IPS-11a (cell line): ENCODE results near the gene SLC10A6.

ENCODE experiments used
- H3K4me3 ChIP-seq: one replicate; pipeline ENCODE4 v1.5.1; 2013; ENCODE audit warnings: low read depth, low read length, control low read depth

SLC10A6 gene

DNA sequence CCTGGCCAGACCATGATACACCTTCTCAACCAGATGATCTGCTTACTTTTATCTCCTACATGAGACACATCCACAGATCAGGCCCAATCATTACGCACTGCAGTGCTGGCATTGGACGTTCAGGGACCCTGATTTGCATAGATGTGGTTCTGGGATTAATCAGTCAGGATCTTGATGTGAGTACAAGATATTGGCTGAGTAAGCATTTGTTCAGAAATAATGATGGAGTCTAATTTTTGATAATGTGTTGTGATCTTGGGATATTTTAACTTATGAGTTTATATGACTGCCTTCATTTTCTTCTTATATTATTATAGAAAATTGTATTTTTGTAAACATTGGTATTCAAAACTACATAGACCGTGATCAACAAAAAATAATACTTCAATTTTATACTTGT is 39.4 kb downstream of the SLC10A6 start:
- no peak overlapping the region for H3K4me3 ChIP-seq

DNA sequence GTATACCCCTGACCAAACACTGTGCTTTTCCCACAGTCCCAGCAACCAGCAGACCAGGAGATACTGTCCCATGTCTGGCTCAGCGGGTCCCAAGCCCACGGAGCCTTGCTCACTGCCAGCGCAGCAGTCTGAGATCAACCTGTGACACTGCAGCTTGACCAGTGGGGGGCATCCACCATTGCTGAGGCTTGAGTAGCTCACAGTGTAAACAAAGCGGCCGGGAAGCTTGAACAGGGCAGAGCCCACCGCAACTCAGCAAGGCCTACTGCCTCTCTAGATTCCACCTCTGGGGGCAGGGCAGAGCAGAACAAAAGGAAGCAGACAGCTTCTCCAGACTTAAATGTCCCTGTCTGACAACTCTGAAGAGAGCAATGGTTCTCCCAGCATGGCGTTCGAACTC is 58.1 kb downstream of the SLC10A6 start:
- no peak overlapping the region for H3K4me3 ChIP-seq

DNA sequence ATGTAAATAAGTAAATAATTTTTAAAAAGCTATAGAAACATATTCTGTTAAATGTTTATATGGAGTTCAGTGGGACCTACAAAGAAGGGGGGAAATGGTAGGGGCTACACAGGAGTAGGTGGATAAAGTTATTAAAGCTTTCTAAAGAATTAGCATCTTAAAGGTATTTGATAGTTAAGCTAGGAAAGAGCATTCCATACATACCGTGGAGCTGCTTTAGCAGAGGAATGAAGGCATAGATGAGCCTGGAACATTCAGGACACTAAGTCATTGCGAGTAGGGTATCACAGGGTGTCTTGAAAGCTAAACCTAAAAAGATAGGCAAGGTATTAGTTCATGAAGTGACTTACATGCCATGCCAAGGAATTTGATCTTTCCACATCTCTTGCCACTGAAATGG is 60.4 kb downstream of the SLC10A6 start:
- no peak overlapping the region for H3K4me3 ChIP-seq

DNA sequence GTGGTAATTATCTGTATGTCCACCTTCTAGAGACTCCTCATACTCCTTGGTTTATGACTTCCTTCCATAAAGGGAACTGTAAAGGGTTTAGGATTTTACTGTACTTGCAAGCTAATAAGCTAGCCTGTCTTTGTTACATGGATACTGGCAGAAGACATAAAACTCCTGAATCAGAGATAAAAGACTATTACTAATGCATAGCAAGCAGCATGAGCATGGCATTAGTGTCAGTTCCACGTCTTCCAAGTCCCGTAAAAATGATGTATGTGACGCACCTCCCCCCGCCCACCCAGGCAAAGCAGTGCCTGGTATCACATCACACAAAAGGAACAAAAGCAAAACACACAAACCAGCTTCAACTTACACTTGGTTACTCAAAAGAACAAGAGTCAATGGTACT is 71.0 kb downstream of the SLC10A6 start:
- no peak overlapping the region for H3K4me3 ChIP-seq

DNA sequence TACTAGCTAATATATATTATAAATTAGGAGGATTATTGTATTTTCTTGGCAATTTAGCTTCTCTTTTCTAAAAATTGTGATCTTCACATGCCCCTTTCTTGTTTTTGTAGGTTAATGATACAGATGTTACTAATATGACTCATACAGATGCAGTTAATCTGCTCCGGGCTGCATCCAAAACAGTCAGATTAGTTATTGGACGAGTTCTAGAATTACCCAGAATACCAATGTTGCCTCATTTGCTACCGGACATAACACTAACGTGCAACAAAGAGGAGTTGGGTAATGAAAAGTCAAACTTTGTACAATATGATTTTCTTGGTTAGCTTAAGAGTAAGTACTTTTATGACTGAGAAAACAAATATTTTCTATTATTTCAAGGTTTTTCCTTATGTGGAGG is 74.1 kb downstream of the SLC10A6 start:
- H3K4me3 ChIP-seq, result no peak overlapping the region
